Measurements from ENCODE around the gene NOC4L.
"Not testable (repeated sequence)": the region's sequence is repeated elsewhere in the genome, so short reads cannot be mapped to it uniquely, and the experiment has no call there.

Gene NOC4L

GRCh38 chr12:132144115-132144809 is at the start of gene NOC4L, which contains the start of gene DDX51:
NOC4L (plus strand) TSS chr12:132144457; CDS start chr12:132144489, 32 bp downstream.
DDX51 (minus strand) TSS chr12:132144319; CDS start chr12:132144296, 23 bp downstream.
- DNase-seq: peak; percentile 93

GRCh38 chr12:132095520-132096409 is 48.5 kb upstream of the NOC4L start:
- DNase-seq: no peak

- no peak for DNase-seq
Observed at GRCh38 chr12:132099739-132100138, 44.5 kb upstream of the NOC4L start.

GRCh38 chr12:132100306-132101065 is 43.8 kb upstream of the NOC4L start:
- no peak for DNase-seq

- DNase-seq: no peak
Observed at GRCh38 chr12:132102297-132102696, 42.0 kb upstream of the NOC4L start.

- not testable (repeated sequence) for DNase-seq
Observed at GRCh38 chr12:132103072-132103471, 41.2 kb upstream of the NOC4L start.

- DNase-seq: no peak
Observed at GRCh38 chr12:132103542-132104308, 40.5 kb upstream of the NOC4L start.

GRCh38 chr12:132105467-132105866 is 38.8 kb upstream of the NOC4L start:
- DNase-seq: no peak

GRCh38 chr12:132106921-132107320 is 37.3 kb upstream of the NOC4L start:
- no peak for DNase-seq

GRCh38 chr12:132108211-132108832 is 35.9 kb upstream of the NOC4L start:
- no peak for DNase-seq

GRCh38 chr12:132109741-132110140 is 34.5 kb upstream of the NOC4L start:
- no peak for DNase-seq

- DNase-seq: no peak
Observed at GRCh38 chr12:132110677-132111076, 33.6 kb upstream of the NOC4L start.

GRCh38 chr12:132111654-132112304 is 32.5 kb upstream of the NOC4L start:
- DNase-seq: no peak

GRCh38 chr12:132114667-132115066 is 29.6 kb upstream of the NOC4L start:
- DNase-seq: no peak

- no peak for DNase-seq
Observed at GRCh38 chr12:132115500-132115899, 28.8 kb upstream of the NOC4L start.

- no peak for DNase-seq
Observed at GRCh38 chr12:132116709-132117557, 27.3 kb upstream of the NOC4L start.

GRCh38 chr12:132117558-132117875 is 26.7 kb upstream of the NOC4L start:
- DNase-seq: no peak

GRCh38 chr12:132118876-132119275 is 25.4 kb upstream of the NOC4L start:
- no peak for DNase-seq

- no peak for DNase-seq
Observed at GRCh38 chr12:132121283-132121682, 23.0 kb upstream of the NOC4L start.

GRCh38 chr12:132123970-132124765 is 20.1 kb upstream of the NOC4L start:
- DNase-seq: no peak

All from RPMI8226 (cell line).